ENCODE measurements around the gene ADARB1. TPM values are rescaled to one million over a fixed set of nuclear protein-coding genes. Genes with fewer than 3 reads are reported as not detected.

The ADARB1 gene
- total and polyA plus RNA-seq, 2 of the 8 experiments (the other 6 are each of a cell fraction or from before 2014, with no cell fraction given): 4.7 to 14.9 TPM

DNA sequence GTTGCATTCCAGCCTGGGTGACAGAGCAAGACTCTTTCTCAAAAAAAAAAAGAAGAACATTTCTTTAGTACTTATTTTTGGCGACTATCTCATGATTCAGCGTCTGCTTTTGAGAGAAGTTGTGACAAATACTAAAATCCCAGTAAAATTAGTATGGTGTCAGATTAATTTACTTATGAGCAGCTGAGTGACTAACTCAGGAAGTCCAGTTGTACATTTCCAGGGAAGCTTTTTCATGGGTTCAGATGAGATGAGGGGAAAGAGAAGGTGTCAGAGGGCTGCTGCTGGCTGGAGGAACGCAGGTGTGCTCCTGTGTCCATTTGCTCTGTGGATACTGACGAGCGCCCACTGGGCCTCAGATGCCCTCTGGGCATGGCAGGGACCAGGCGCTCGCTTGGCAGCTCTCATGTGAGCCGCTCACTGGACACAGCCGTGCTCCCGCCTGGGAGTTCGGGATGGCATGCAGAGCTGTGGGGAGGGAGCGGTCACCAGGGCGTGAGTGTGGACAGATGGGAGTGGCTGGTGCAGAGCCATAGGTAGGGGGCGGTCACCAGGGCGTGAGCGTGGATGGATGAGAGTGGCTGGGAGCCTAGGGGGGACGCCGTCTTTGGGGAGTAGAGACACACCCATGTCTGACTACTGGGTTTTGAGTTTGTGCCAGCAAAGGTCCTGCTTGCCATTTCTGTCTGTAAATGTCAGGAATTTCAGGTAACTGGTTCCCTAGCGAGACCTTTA, 55.0 kb downstream of the ADARB1 start:
- CTCF ChIA-PET (ENCODE audit: partially characterized antibody): interaction anchor here (0.7 to 8.9 kb wide), 25 partner anchors 9 to 331 kb away, joined by 3 to 144 read pairs (median 5); no protein-coding TSS in a partner anchor
- no peak overlapping the region for H3K23ac ChIP-seq (ENCODE audit: insufficient read length)
- peaks cover 2 to 4% of the 10 kb centered on the region in 2 experiments for H4K20me1 ChIP-seq (replicated peaks in 1 of 2; ENCODE audit: control insufficient read depth in 1 of 2, insufficient read depth in 2 of 2, low read length in 2 of 2)
- TF ChIP-seq ZNF274 (IDR thresholded peaks at IDR 0.05; ENCODE audit: borderline replicate concordance, extremely low read depth, low read length) (no peak), GTF2F1 (IDR thresholded peaks at IDR 0.05; ENCODE audit: borderline replicate concordance, low read depth, low read length) (no peak), SAP30 (IDR thresholded peaks at IDR 0.05; ENCODE audit: insufficient read depth, insufficient replicate concordance, low read length) (no peak), KDM5A (IDR thresholded peaks at IDR 0.05; ENCODE audit: low read length) (no peak), JUN (IDR thresholded peaks at IDR 0.05; ENCODE audit: low read depth, low read length) (no peak), BRCA1 (IDR thresholded peaks at IDR 0.05; ENCODE audit: low read depth, low read length) (no peak), KDM4A (IDR thresholded peaks at IDR 0.05; ENCODE audit: low read depth, low read length, severe bottlenecking) (no peak), BACH1 (IDR thresholded peaks at IDR 0.05; ENCODE audit: low read length) (no peak), SP4 (IDR thresholded peaks at IDR 0.05; ENCODE audit: low read length) (no peak), FOSL1 (IDR thresholded peaks at IDR 0.05; ENCODE audit: insufficient read depth, low read depth, low read length) (no peak), TCF12 (IDR thresholded peaks at IDR 0.05; ENCODE audit: low read depth, low read length) (no peak), SP1 (IDR thresholded peaks at IDR 0.05; ENCODE audit: low read depth, low read length) (no peak)
- TF ChIP-seq, protein P1, sequence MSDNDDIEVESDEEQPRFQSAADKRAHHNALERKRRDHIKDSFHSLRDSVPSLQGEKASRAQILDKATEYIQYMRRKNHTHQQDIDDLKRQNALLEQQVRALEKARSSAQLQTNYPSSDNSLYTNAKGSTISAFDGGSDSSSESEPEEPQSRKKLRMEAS (IDR thresholded peaks at IDR 0.05): no peak

More for the DNA sequence above, 55.0 kb downstream of the ADARB1 start:
- no peaks in the 10 kb centered on the region for H3K4me1 ChIP-seq (replicated peaks in 1 of 4; ENCODE audit: control insufficient read depth in 3 of 4, insufficient read depth in 4 of 4, low read length in 3 of 4)
- no peak overlapping the region for H4K91ac ChIP-seq (replicated peaks; ENCODE audit: insufficient read length, low read length)
- H3K4ac ChIP-seq (replicated peaks; ENCODE audit: insufficient read length, low read depth, low read length): no peak overlapping the region
- H3K27ac ChIP-seq (ENCODE audit: low read depth, low read length): no peak overlapping the region
- no peak overlapping the region for H3K4me3 ChIP-seq (ENCODE audit: extremely low read depth in 1 of 4, insufficient read depth in 2 of 4, low read depth in 3 of 4, low read length in 4 of 4)
- H3K9me3 ChIP-seq (ENCODE audit: insufficient read depth in 2 of 2, low read depth in 1 of 2, low read length in 1 of 2): no peaks in the 10 kb centered on the region
- H4K8ac ChIP-seq (ENCODE audit: extremely low read depth, insufficient read depth, low read length): no peak overlapping the region
- H2BK5ac ChIP-seq (ENCODE audit: low read depth, low read length): no peak overlapping the region
- H2BK20ac ChIP-seq (ENCODE audit: low read length): no peak overlapping the region
- H3K79me2 ChIP-seq (ENCODE audit: control insufficient read depth in 1 of 2, insufficient read depth in 2 of 2, low read length in 2 of 2): no peaks in the 10 kb centered on the region
- H3K36me3 ChIP-seq (ENCODE audit: control insufficient read depth in 2 of 4, insufficient read depth in 4 of 4, low read length in 3 of 4): no peaks in the 10 kb centered on the region
- no peak for DNase-seq (ENCODE audit: low read depth in 1 of 2, low spot score in 2 of 2)
- H2BK12ac ChIP-seq (ENCODE audit: low read depth, low read length): no peak overlapping the region
- H2AK5ac ChIP-seq (ENCODE audit: low read depth, low read length): no peak overlapping the region
- no peak overlapping the region for H2BK120ac ChIP-seq (replicated peaks; ENCODE audit: low read depth, low read length)
- H2AFZ ChIP-seq (ENCODE audit: low read length): no peak overlapping the region
- no peak for FAIRE-seq
- no peaks in the 10 kb centered on the region for H3K27me3 ChIP-seq (replicated peaks in 1 of 4; ENCODE audit: control insufficient read depth in 3 of 4, extremely low read depth in 1 of 4, insufficient read depth in 3 of 4, low read length in 3 of 4)
- no peak overlapping the region for H3K9ac ChIP-seq (replicated peaks in 1 of 4; ENCODE audit: extremely low read depth in 1 of 4, low read depth in 3 of 4, low read length in 3 of 4)
- no peak overlapping the region for H3K56ac ChIP-seq (replicated peaks; ENCODE audit: insufficient read length, low read depth, low read length)
- POLR2A ChIA-PET (ENCODE audit: partially characterized antibody): no interaction called here
- 89% methylated on average over 19 of the region's 19 CpGs; no CpG with 5 or more reads in 1 of the 2 experiments for WGBS, 2 experiments (ENCODE audit: extremely low coverage in 1 of 2, insufficient coverage in 1 of 2, insufficient read length in 1 of 2, insufficient replicate concordance in 2 of 2, low coverage in 1 of 2, low lambda C conversion rate in 2 of 2, missing lambda C conversion rate in 1 of 2)
- H3K18ac ChIP-seq (ENCODE audit: extremely low read depth, low read length): no peak overlapping the region
- no peak overlapping the region for H4K5ac ChIP-seq (ENCODE audit: insufficient read length, low read depth, low read length)
- no peak overlapping the region for H3K14ac ChIP-seq (ENCODE audit: insufficient read length)
- H3K23me2 ChIP-seq (ENCODE audit: low read depth, low read length): no peaks in the 10 kb centered on the region
- no peak overlapping the region for H2BK15ac ChIP-seq (ENCODE audit: low read length)
- no peak overlapping the region for H3K4me2 ChIP-seq (ENCODE audit: insufficient read depth in 1 of 2, low read depth in 2 of 2, low read length in 2 of 2)
- H3K79me1 ChIP-seq (ENCODE audit: low read depth, low read length): no peaks in the 10 kb centered on the region

Data from H1 (cell line).